Ishikawa (cell line): ENCODE results near the gene FOXP4.

Source experiments
- EGR1 ChIP-seq: IDR thresholded peaks from 2 replicates; pipeline ENCODE4 v1.6.1; 2012
- EP300 ChIP-seq: IDR thresholded peaks from 2 replicates; pipeline ENCODE4 v1.6.1; 2012; ENCODE audit warnings: borderline replicate concordance
- MAX ChIP-seq: IDR thresholded peaks from 2 replicates; pipeline ENCODE4 v1.6.1; 2012
- NFIC ChIP-seq: IDR thresholded peaks from 2 replicates; pipeline ENCODE4 v1.6.1; 2012
- RAD21 ChIP-seq: IDR thresholded peaks from 2 replicates; pipeline ENCODE4 v1.6.1; 2012; ENCODE audit warnings: low read depth
- TAF1 ChIP-seq: IDR thresholded peaks from 2 replicates; pipeline ENCODE4 v1.6.1; 2012; ENCODE audit warnings: low read depth, mild to moderate bottlenecking
- TCF12 ChIP-seq: IDR thresholded peaks from 2 replicates; pipeline ENCODE4 v1.6.1; 2012; ENCODE audit warnings: low read depth
- TEAD4 ChIP-seq: IDR thresholded peaks from 2 replicates; pipeline ENCODE4 v1.6.1; 2012
- YY1 ChIP-seq: IDR thresholded peaks from 2 replicates; pipeline ENCODE4 v1.6.1; 2012; ENCODE audit warnings: low read depth
- ZBTB7A ChIP-seq: IDR thresholded peaks from 2 replicates; pipeline ENCODE4 v1.6.1; 2012; ENCODE audit warnings: low read depth

- TF ChIP-seq RAD21 (no peak), EP300 (no peak), NFIC (no peak), EGR1 (no peak), ZBTB7A (no peak), MAX (no peak), TAF1 (no peak), YY1 (no peak), TEAD4 (no peak), TCF12 (no peak)
Measured at GRCh38 chr6:41602422-41602743, 56.2 kb downstream of the FOXP4 start.
